Activated CD4-positive, alpha-beta T cell treated with anti-CD3 and anti-CD28 coated beads, Interleukin-2, amount 10 ng/mL, durations not matched to agents 24 days and 14 days (primary cell): Measurements from ENCODE around the gene S1PR5. TPM values are rescaled to one million over a fixed set of nuclear protein-coding genes. Genes with fewer than 3 reads are reported as not detected.

Source experiments
- DNase-seq: peaks from one replicate; pipeline ENCODE4 v3.0.0; 2022
- H3K27ac Mint-ChIP-seq: one replicate; pipeline ENCODE4 v1.8.0; 2022; ENCODE audit warnings: mild to moderate bottlenecking, mixed read lengths
- H3K27me3 Mint-ChIP-seq: one replicate; pipeline ENCODE4 v1.8.0; 2022; ENCODE audit warnings: mixed read lengths
- H3K36me3 Mint-ChIP-seq: one replicate; pipeline ENCODE4 v1.8.0; 2022; ENCODE audit warnings: low read depth, mild to moderate bottlenecking, mixed read lengths
- H3K4me1 Mint-ChIP-seq: one replicate; pipeline ENCODE4 v1.8.0; 2021; ENCODE audit warnings: mixed read lengths
- H3K4me3 Mint-ChIP-seq: one replicate; pipeline ENCODE4 v1.8.0; 2022; ENCODE audit warnings: mild to moderate bottlenecking, moderate library complexity, mixed read lengths
- H3K9me3 Mint-ChIP-seq: one replicate; pipeline ENCODE4 v1.8.0; 2021; ENCODE audit warnings: mixed read lengths
- intact Hi-C: fragments of 100-400 bp; cut with micrococcal nuclease; formaldehyde crosslinking; loops from one replicate; pipeline ENCODE4 v1.15.1; 2023
- total RNA-seq: library from RNA; stranded (reverse); gene quantifications from 2 replicates; pipeline ENCODE4 v1.2.3, GENCODE V29; 2022

Gene S1PR5
- total RNA-seq, 1 donor from 2014 or later, result not detected

- no peak for DNase-seq
- intact Hi-C loops, result no loop called here
- peak overlapping the region; percentile 81 for H3K27ac Mint-ChIP-seq
- H3K36me3 Mint-ChIP-seq, result peaks cover 35% of the 10 kb centered on the region
- no peaks in the 10 kb centered on the region for H3K9me3 Mint-ChIP-seq
- H3K4me3 Mint-ChIP-seq, result peak overlapping the region; percentile 82
- peaks cover 35% of the 10 kb centered on the region for H3K4me1 Mint-ChIP-seq
- no peaks in the 10 kb centered on the region for H3K27me3 Mint-ChIP-seq
These were observed 17.0 kb downstream of the S1PR5 start for GRCh38 chr19:10500247-10500592.

DNA sequence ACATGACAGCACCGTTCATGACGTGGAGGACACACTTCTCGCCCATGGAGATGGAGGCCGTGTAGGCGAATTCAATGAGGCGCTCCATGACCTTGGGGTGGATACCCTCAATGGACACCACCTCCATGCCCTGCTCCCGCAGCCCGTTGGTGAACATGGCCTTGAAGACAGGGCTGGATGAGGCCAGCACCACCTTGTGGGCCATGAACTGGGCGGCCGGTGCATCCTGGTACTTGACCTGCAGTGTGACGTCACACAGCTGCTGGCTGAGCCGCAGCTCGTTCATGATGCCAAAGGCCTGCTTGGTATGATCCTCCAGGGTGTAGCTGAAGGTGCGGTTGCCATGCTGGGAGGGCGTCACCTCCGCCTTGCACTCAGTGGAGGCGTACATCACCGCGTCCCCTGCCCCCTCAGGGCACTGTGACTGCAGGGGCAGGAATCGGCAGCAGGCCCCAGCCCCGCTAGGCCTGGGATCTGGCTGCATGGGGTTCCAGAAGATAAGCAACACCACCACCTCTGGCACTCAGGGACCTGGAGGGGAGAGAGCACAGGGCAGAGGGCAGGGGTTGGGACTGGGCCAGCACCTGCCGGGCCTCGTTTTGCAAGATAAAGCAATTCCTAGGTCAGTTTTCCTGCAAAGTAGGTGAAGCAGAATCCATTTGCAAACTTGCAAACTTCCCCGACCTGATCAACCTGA, 17.5 kb downstream of the S1PR5 start:
- Mint-ChIP-seq H3K9me3 (no peaks in the 10 kb centered on the region), H3K27ac (peak overlapping the region; percentile 90), H3K4me3 (peak overlapping the region; percentile 82), H3K36me3 (peaks cover 39% of the 10 kb centered on the region), H3K4me1 (peaks cover 35% of the 10 kb centered on the region), H3K27me3 (no peaks in the 10 kb centered on the region)
- DNase-seq, result no peak
- intact Hi-C loops, result no loop called here

DNA sequence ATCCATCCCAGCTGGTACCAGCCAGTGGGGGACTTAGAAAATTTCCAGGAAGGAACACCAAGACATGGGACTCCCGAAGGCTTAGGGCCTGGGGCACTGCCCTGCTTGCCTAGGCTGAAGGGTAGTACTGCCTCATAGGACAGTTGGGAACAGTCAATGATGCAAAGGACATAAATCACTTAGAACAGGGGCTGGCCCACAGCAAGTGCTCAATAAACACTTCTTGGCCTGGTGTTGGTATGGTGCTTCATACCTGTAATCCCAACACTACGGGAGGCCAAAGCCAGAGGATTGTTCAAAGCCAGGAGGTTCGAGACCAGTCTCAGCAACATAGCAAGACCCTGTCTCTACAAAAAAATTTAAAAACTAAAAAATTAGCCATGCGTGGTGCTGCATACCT, 19.9 kb downstream of the S1PR5 start:
- no peaks in the 10 kb centered on the region for H3K9me3 Mint-ChIP-seq
- DNase-seq, result no peak
- H3K27ac Mint-ChIP-seq, result peak overlapping the region; percentile 52
- H3K36me3 Mint-ChIP-seq, result peaks cover 47% of the 10 kb centered on the region
- no peak overlapping the region for H3K4me3 Mint-ChIP-seq
- intact Hi-C loops, result no loop called here
- H3K27me3 Mint-ChIP-seq, result no peaks in the 10 kb centered on the region
- peaks cover 35% of the 10 kb centered on the region for H3K4me1 Mint-ChIP-seq

DNA sequence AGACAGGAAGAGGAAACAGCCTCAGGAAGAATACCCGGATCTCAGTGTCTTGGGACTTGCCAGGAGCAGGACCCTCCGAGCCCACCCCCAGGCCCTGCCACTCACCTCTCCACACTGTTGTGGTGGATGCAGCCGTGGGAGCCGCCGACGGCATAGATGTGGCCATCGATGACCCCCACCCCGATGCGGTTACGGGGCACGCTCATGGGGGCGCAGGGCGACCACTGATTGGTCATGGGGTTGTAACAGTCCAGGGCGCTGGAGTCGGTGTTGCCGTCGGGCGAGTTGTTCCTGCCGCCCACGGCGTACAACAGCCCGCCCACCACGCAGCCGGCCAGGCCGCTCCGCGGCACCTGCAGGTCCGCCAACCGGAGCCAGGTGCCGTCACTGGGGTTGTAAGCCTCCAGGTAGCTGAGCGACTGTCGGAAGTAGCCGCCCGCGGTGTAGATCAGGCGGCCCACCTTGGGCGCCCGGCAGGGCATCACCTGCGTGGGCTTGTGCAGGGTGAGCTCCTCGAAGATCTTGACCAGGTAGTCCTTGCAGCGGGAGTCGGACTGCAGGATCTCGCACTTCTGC, 25.7 kb downstream of the S1PR5 start:
- H3K27ac Mint-ChIP-seq, result no peak overlapping the region
- peaks cover 11% of the 10 kb centered on the region for H3K4me1 Mint-ChIP-seq
- peaks cover 52% of the 10 kb centered on the region for H3K36me3 Mint-ChIP-seq
- no peak overlapping the region for H3K4me3 Mint-ChIP-seq
- intact Hi-C loops, result no loop called here
- H3K27me3 Mint-ChIP-seq, result no peaks in the 10 kb centered on the region
- no peak for DNase-seq
- H3K9me3 Mint-ChIP-seq, result no peaks in the 10 kb centered on the region

GRCh38 chr19:10486551-10486950, 30.7 kb downstream of the S1PR5 start:
- H3K4me3 Mint-ChIP-seq, result no peak overlapping the region
- no peaks in the 10 kb centered on the region for H3K27me3 Mint-ChIP-seq
- DNase-seq, result no peak
- no peaks in the 10 kb centered on the region for H3K9me3 Mint-ChIP-seq
- intact Hi-C loops, result no loop called here
- H3K27ac Mint-ChIP-seq, result no peak overlapping the region
- peaks cover 11% of the 10 kb centered on the region for H3K4me1 Mint-ChIP-seq
- H3K36me3 Mint-ChIP-seq, result peaks cover 44% of the 10 kb centered on the region

DNA sequence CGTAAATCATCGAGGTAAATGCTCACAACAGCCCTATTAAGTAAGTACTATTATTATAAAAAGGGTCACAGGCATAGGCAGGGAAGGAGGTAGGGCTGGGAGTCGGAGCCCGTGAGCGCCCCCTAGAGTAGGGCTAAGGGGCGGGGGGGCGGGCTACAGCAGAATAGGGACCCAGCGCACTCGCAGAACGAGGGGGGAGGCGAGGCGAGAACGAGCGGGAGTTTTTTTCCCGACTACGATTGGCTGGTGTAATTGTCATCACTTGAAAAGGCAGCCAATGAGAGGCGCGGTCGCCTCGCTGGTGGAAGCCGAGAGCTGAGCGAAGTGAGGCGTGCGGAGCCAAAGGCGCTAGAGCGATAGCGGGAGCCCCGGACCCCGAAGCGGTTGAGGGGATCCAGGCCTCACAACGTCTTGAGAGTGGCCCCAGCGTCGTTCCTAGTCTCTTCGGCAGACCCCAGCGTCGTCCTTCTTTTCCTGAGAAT, 38.3 kb downstream of the S1PR5 start:
- peak; percentile 96 for DNase-seq
- H3K9me3 Mint-ChIP-seq, result no peaks in the 10 kb centered on the region
- intact Hi-C loops, result loop anchor here (2.0 to 5.0 kb wide), 3 partner anchors 62 to 94 kb away; partner anchors contain the start of gene CDC37
- no peaks in the 10 kb centered on the region for H3K36me3 Mint-ChIP-seq
- peak overlapping the region; percentile 78 for H3K27ac Mint-ChIP-seq
- H3K4me3 Mint-ChIP-seq, result peak overlapping the region; percentile 77
- peaks cover 13% of the 10 kb centered on the region for H3K4me1 Mint-ChIP-seq
- no peaks in the 10 kb centered on the region for H3K27me3 Mint-ChIP-seq

DNA sequence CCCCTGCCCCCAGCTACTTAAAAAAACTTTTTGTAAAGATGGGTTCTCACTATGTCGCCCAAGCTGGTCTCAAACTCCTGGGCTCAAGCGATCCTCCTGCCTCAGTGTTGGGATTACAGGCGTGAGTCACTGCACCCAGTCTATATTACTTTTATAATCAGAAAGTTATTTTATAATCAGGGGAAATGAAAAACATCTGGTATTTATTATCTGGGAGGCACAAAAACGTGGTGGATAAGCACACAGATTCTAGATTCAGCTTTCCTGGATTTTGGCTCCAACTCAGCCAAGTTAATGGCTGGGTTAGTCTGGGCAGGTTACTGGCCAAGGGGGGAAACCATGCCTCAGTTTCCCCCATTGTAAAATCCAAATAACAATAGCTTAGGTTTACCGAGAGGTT, 38.8 kb downstream of the S1PR5 start:
- DNase-seq, result no peak
- Mint-ChIP-seq H3K27ac (no peak overlapping the region), H3K4me1 (peaks cover 13% of the 10 kb centered on the region), H3K4me3 (no peak overlapping the region), H3K36me3 (no peaks in the 10 kb centered on the region), H3K9me3 (no peaks in the 10 kb centered on the region), H3K27me3 (no peaks in the 10 kb centered on the region)
- intact Hi-C loops, result loop anchor here (2.0 to 5.0 kb wide), 3 partner anchors 61 to 94 kb away; partner anchors contain the start of gene CDC37

DNA sequence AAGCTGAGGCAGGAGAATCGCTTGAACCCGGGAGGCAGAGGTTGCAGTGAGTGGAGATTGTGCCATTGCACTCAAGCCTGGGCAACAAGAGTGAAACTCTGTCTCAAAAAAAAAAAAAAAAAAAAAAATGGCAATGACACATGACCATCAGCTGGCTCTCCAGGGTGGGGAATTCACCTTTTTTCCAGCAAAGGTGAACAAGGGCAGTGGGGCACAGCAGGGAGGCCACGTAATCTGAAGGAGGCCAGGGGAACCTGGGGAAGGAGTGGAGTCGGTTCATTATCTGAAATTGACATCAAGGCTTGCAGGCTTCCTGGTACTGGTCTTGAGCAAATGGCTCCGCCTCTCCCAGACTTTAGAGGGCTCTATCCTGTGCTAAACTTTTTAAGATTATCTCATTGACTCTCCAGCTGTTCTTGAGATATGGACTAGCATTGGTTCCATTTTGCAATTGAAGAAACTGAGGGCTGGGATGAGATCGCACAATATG, 42.2 kb downstream of the S1PR5 start:
- H3K36me3 Mint-ChIP-seq, result no peaks in the 10 kb centered on the region

DNA sequence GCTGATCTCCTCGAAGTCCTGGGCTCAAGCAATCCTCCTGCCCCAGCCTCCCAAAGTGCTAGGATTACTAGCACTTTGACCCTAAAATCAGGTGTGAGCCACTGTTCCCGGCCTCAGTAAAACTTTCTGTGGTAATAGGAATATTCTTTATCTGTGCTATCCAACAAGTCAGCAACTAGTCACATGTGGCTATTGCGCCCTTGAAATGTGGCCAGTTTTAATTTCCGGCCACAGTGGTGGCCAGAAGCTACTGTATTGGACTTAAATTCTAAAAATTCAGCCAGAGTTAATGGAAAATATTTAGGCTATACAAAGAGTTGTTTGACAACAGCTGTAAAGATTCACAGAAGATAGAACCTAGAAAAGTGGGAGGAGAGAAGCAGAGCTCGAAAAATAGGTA, 44.1 kb downstream of the S1PR5 start:
- DNase-seq, result no peak
- intact Hi-C loops, result no loop called here

More for the DNA sequence above, 42.2 kb downstream of the S1PR5 start:
- no peak overlapping the region for H3K27ac Mint-ChIP-seq
- H3K9me3 Mint-ChIP-seq, result no peaks in the 10 kb centered on the region
- no peaks in the 10 kb centered on the region for H3K27me3 Mint-ChIP-seq
- H3K4me3 Mint-ChIP-seq, result no peak overlapping the region
- intact Hi-C loops, result loop anchor here (5.0 kb wide), 1 partner anchor 58 kb away; no protein-coding TSS in a partner anchor
- H3K4me1 Mint-ChIP-seq, result peaks cover 14% of the 10 kb centered on the region
- DNase-seq, result peak; percentile 69

DNA sequence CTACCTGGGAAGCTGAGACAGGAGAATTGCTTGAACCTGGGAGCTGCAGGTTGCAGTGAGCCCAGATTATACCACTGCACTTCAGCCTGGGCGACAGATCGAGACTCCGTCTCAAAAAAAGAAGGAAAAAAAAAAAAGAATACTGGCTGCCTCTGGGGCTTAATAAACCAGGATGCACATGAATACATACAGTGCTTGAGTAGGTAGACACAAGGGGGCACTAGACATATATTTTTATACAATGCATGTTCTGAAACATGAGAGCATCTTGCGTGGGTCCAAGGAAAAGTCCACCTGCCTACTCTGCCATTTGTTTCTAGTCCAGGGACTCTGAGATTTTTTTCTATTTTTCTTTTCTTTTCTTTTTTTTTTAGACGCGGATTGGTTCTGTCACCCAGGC, 45.3 kb downstream of the S1PR5 start:
- H3K4me3 Mint-ChIP-seq, result no peak overlapping the region
- intact Hi-C loops, result no loop called here
- no peak overlapping the region for H3K27ac Mint-ChIP-seq
- no peaks in the 10 kb centered on the region for H3K9me3 Mint-ChIP-seq
- peaks cover 14% of the 10 kb centered on the region for H3K36me3 Mint-ChIP-seq
- no peaks in the 10 kb centered on the region for H3K27me3 Mint-ChIP-seq
- peak; percentile 71 for DNase-seq
- peaks cover 7% of the 10 kb centered on the region for H3K4me1 Mint-ChIP-seq

More for the DNA sequence above, 44.1 kb downstream of the S1PR5 start:
- H3K27ac Mint-ChIP-seq, result no peak overlapping the region
- no peak overlapping the region for H3K4me3 Mint-ChIP-seq
- H3K9me3 Mint-ChIP-seq, result no peaks in the 10 kb centered on the region
- H3K36me3 Mint-ChIP-seq, result peaks cover 11% of the 10 kb centered on the region
- peaks cover 7% of the 10 kb centered on the region for H3K4me1 Mint-ChIP-seq
- H3K27me3 Mint-ChIP-seq, result no peaks in the 10 kb centered on the region

DNA sequence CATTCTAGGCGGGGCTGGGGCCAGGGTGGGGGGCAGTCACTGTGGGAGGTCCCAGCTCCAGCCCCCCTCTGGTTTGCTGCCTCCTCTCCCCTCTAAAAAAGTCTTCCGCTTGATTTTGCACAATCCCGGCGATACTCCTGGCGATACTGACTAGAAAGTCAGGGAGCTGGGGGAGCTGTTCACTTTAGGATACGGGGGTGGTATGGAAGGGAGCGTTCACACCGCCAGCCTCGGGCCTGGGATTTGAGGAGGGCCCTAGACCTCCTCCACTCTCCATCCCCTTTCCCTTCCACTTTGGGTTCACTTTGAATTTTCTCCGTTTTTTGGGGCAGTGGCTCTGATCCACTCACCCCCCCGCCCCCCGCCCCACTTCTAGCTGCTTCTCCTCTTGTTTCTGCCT, 49.1 kb downstream of the S1PR5 start:
- no peak overlapping the region for H3K4me3 Mint-ChIP-seq
- no peak overlapping the region for H3K27ac Mint-ChIP-seq
- H3K9me3 Mint-ChIP-seq, result no peaks in the 10 kb centered on the region
- peaks cover 34% of the 10 kb centered on the region for H3K36me3 Mint-ChIP-seq
- H3K4me1 Mint-ChIP-seq, result peaks cover 3% of the 10 kb centered on the region
- intact Hi-C loops, result no loop called here
- H3K27me3 Mint-ChIP-seq, result no peaks in the 10 kb centered on the region
- no peak for DNase-seq

- no peaks in the 10 kb centered on the region for H3K27me3 Mint-ChIP-seq
- peaks cover 41% of the 10 kb centered on the region for H3K36me3 Mint-ChIP-seq
- H3K9me3 Mint-ChIP-seq, result no peaks in the 10 kb centered on the region
- intact Hi-C loops, result no loop called here
- no peak overlapping the region for H3K27ac Mint-ChIP-seq
- DNase-seq, result no peak
- peaks cover 5% of the 10 kb centered on the region for H3K4me1 Mint-ChIP-seq
- no peak overlapping the region for H3K4me3 Mint-ChIP-seq
These were observed 50.0 kb downstream of the S1PR5 start for GRCh38 chr19:10467104-10467706.

DNA sequence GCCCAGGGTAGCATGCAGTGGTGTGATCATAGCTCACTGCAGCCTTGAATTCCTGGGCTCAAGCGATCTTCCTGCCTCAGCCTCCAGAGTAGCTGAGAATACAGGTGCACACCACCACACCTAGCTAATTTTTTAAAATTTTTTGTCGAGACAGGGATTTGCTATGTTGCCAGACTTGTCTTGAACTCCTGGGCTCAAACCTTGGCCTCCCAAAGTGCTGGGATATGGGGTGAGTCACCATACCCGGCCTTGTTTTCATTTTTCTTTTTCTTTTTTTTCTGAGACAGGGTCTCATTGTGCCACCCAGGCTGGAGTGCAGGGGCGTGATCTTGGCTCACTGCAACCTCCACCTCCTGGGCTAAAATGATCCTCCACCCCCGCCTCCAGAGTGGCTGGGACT, 52.8 kb downstream of the S1PR5 start:
- DNase-seq, result no peak
- Mint-ChIP-seq H3K4me1 (peaks cover 6% of the 10 kb centered on the region), H3K27ac (no peak overlapping the region), H3K4me3 (no peak overlapping the region), H3K27me3 (no peaks in the 10 kb centered on the region), H3K36me3 (peaks cover 49% of the 10 kb centered on the region), H3K9me3 (no peaks in the 10 kb centered on the region)
- intact Hi-C loops, result no loop called here
